B cell (primary cell): ENCODE measurements around the gene PAM. TPM values are rescaled to one million over a fixed set of nuclear protein-coding genes. Genes with fewer than 3 reads are reported as not detected.

Source experiments
- ATAC-seq: fragments of 200-7000 bp; cut with Tn5 transposase; one replicate; pipeline ENCODE4 v1.10.0; 2021; ENCODE audit warnings: low read depth, mild to moderate bottlenecking, moderate number of reproducible peaks, moderate library complexity
- CTCF ChIA-PET: fragments of 350-600 bp; sonication (Branson Sonifier 250); formaldehyde crosslinking; loops from one replicate; lab custom pipeline; 2021; ENCODE audit warnings: antibody characterized with exemption, inconsistent platforms; lab: Charles Lee
- POLR2A ChIA-PET: fragments of 350-600 bp; sonication (Branson Sonifier 250); formaldehyde crosslinking; loops from one replicate; lab custom pipeline; 2021; ENCODE audit warnings: antibody characterized with exemption; lab: Charles Lee
- DNase-seq: peaks from one replicate; pipeline ENCODE4 v3.0.0; 2013
- H2AFZ ChIP-seq: 2 replicates; pipeline ENCODE4 v1.6.1; 2012; ENCODE audit warnings: mild to moderate bottlenecking, low read depth, low read length; ENCODE audit not compliant: insufficient read depth, poor library complexity, severe bottlenecking
- H3K27ac ChIP-seq, 2 donors: 1 replicate in 1 of 2; 2 replicates in 1 of 2; pipeline ENCODE4 v1.5.1; 2012 to 2013; ENCODE audit warnings: low read length in 2 of 2, mild to moderate bottlenecking in 2 of 2, moderate library complexity in 1 of 2
- H3K27me3 ChIP-seq, 4 experiments: fragments of 200-600 bp in 1 of 4; sonication (generic) in 1 of 4; replicated peaks in 1 of 4; 1 replicate in 2 of 4; 2 replicates in 2 of 4; pipeline versions ENCODE4 v1.6.1 to v1.7.0; 2013 to 2016; ENCODE audit warnings: low read length in 3 of 4, mild to moderate bottlenecking in 2 of 4, mixed read lengths in 1 of 4, moderate library complexity in 1 of 4; ENCODE audit not compliant: insufficient read depth in 4 of 4, control insufficient read depth in 3 of 4; ENCODE audit errors: control extremely low read depth in 1 of 4
- H3K36me3 ChIP-seq, 2 experiments: replicated peaks in 1 of 2; 1 replicate in 1 of 2; 2 replicates in 1 of 2; pipeline versions ENCODE4 v1.6.1 to v1.7.1; 2013; ENCODE audit warnings: low read length in 1 of 2; ENCODE audit not compliant: insufficient read depth in 2 of 2, control insufficient read depth in 1 of 2; ENCODE audit errors: control extremely low read depth in 1 of 2, extremely low read depth in 1 of 2
- H3K4me1 ChIP-seq, 2 donors: fragments of 200-600 bp in 1 of 2; sonication (generic) in 1 of 2; 1 replicate in 1 of 2; 2 replicates in 1 of 2; pipeline versions ENCODE4 v1.5.1 to v1.6.1; 2013 to 2017; ENCODE audit warnings: low read length in 2 of 2; ENCODE audit not compliant: control insufficient read depth in 2 of 2, insufficient read depth in 2 of 2
- H3K4me2 ChIP-seq: replicated peaks from 2 replicates; pipeline ENCODE3; 2012; ENCODE audit warnings: mild to moderate bottlenecking, low read depth, low read length; ENCODE audit not compliant: poor library complexity, severe bottlenecking
- H3K4me3 ChIP-seq, 5 experiments: fragments of 200-600 bp in 1 of 5; sonication (generic) in 1 of 5; 1 replicate in 3 of 5; 2 replicates in 2 of 5; pipeline versions ENCODE4 v1.5.1 to v1.7.0; 2011 to 2016; ENCODE audit warnings: low read length in 4 of 5, mild to moderate bottlenecking in 4 of 5, low read depth in 2 of 5, control low read depth in 1 of 5, moderate library complexity in 1 of 5; ENCODE audit not compliant: insufficient read depth in 1 of 5; ENCODE audit errors: control extremely low read depth in 1 of 5, extremely low read depth in 1 of 5
- H3K79me2 ChIP-seq: fragments of 200-600 bp; sonication (generic); one replicate; pipeline ENCODE4 v1.6.0; 2016; ENCODE audit warnings: low read length; ENCODE audit not compliant: control insufficient read depth, insufficient read depth
- H3K9ac ChIP-seq: fragments of 200-600 bp; sonication (generic); 2 replicates; pipeline ENCODE4 v1.6.1; 2017; ENCODE audit warnings: mild to moderate bottlenecking, low read length, moderate library complexity
- H3K9me3 ChIP-seq, 3 donors: one replicate each; pipeline versions ENCODE4 v1.6.1 to v1.7.1; 2013; ENCODE audit warnings: low read length in 2 of 3; ENCODE audit not compliant: control insufficient read depth in 2 of 3, insufficient read depth in 1 of 3; ENCODE audit errors: control extremely low read depth in 1 of 3
- H4K20me1 ChIP-seq: 2 replicates; pipeline ENCODE4 v1.6.0; 2012; ENCODE audit warnings: mild to moderate bottlenecking, low read length; ENCODE audit not compliant: insufficient read depth, control insufficient read depth, poor library complexity, severe bottlenecking
- H3K27ac Mint-ChIP-seq: one replicate; pipeline ENCODE4 v1.8.0; 2021; ENCODE audit warnings: mixed read lengths
- H3K27me3 Mint-ChIP-seq: one replicate; pipeline ENCODE4 v1.8.0; 2021; ENCODE audit warnings: mixed read lengths
- H3K4me1 Mint-ChIP-seq: one replicate; pipeline ENCODE4 v1.8.0; 2021; ENCODE audit warnings: mixed read lengths
- H3K4me3 Mint-ChIP-seq: one replicate; pipeline ENCODE4 v1.8.0; 2021; ENCODE audit warnings: mixed read lengths
- H3K9me3 Mint-ChIP-seq: one replicate; pipeline ENCODE4 v1.8.0; 2022; ENCODE audit warnings: mixed read lengths; ENCODE audit not compliant: insufficient read depth
- EZH2 ChIP-seq: IDR thresholded peaks from 2 replicates; pipeline ENCODE4 v1.6.1; 2012; ENCODE audit warnings: borderline replicate concordance, low read depth, mild to moderate bottlenecking, moderate library complexity, low read length; ENCODE audit not compliant: insufficient read depth, poor library complexity, severe bottlenecking
- WGBS: methylation state at CpG from one replicate; pipeline ENCODE4 v1.1.5; 2013; ENCODE audit warnings: missing lambda C conversion rate; ENCODE audit not compliant: insufficient coverage; 5-methylcytosine and 5-hydroxymethylcytosine counted together
- intact Hi-C: fragments of 100-400 bp; cut with micrococcal nuclease; formaldehyde crosslinking; loops from one replicate; pipeline ENCODE4 v1.10.0; 2022
- polyA plus RNA-seq: library from polyadenylated mRNA; depleted of rRNA; stranded (reverse); fragments of >200 nt; gene quantifications from 2 replicates; pipeline ENCODE4 v1.2.3, GENCODE V29; 2012
- total RNA-seq, 2 donors: library from RNA; stranded (reverse); fragments of 120-200 nt in 1 of 2; gene quantifications; 1 replicate in 1 of 2; 2 replicates in 1 of 2; pipeline versions ENCODE4 v1.2.3 to v1.2.4, GENCODE V29; 2013 to 2022
- TF ChIP-seq, protein P1 (sequence below): fragments of 200-600 bp; IDR thresholded peaks from one replicate; pipeline ENCODE4 v1.8.0; 2022; ENCODE audit warnings: antibody characterized with exemption, mild to moderate bottlenecking

PAM gene
- total and polyA plus RNA-seq, 2 donors (not counting 1 experiment from before 2014, with no cell fraction given) = 1.00 to 34.8 TPM

DNA sequence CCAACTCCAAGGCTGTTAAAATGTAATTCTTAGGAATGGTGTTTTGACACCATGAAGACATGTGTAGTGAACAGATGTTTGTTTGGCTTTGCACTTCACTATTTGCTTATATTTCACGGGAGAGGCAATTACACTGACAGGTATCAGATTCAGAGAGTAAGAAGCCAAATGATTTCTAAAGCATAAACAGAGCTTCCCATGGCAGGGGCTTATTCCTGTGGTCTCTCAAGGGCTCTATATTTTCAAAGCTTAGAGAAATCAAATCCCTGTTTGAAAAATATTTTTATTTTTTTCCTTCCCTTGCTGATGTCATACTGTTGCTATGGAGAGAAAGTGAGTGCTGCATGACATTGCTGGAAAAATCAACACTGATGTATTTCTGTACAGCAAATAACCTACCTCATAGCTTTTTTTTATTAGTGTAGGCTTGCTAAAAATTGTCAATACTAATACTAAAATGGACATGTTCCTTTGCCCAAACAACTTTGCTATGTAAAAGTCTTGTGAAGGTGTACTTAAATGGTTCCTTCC lies 203.4 kb downstream of the PAM start:
- no peak overlapping the region for H3K9ac ChIP-seq
- no peak overlapping the region for H3K27ac ChIP-seq
- WGBS = 100% methylated on average over 1 of the region's 1 CpG
- TF ChIP-seq, protein P1, sequence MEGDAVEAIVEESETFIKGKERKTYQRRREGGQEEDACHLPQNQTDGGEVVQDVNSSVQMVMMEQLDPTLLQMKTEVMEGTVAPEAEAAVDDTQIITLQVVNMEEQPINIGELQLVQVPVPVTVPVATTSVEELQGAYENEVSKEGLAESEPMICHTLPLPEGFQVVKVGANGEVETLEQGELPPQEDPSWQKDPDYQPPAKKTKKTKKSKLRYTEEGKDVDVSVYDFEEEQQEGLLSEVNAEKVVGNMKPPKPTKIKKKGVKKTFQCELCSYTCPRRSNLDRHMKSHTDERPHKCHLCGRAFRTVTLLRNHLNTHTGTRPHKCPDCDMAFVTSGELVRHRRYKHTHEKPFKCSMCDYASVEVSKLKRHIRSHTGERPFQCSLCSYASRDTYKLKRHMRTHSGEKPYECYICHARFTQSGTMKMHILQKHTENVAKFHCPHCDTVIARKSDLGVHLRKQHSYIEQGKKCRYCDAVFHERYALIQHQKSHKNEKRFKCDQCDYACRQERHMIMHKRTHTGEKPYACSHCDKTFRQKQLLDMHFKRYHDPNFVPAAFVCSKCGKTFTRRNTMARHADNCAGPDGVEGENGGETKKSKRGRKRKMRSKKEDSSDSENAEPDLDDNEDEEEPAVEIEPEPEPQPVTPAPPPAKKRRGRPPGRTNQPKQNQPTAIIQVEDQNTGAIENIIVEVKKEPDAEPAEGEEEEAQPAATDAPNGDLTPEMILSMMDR = no peak
- no peak for TF ChIP-seq EZH2
- intact Hi-C loops = no loop called here
- ChIA-PET CTCF (no interaction called here), POLR2A (no interaction called here)
- no peak for DNase-seq
- no peak for ATAC-seq
- H3K4me3 ChIP-seq = no peak overlapping the region
- H3K36me3 ChIP-seq = no peaks in the 10 kb centered on the region
- H3K9me3 Mint-ChIP-seq = no peaks in the 10 kb centered on the region
- H3K79me2 ChIP-seq = no peaks in the 10 kb centered on the region
- no peaks in the 10 kb centered on the region for H3K27me3 ChIP-seq
- H3K4me1 ChIP-seq = no peaks in the 10 kb centered on the region
- H3K4me2 ChIP-seq = no peak overlapping the region
- no peak overlapping the region for H3K4me3 Mint-ChIP-seq
- H2AFZ ChIP-seq = no peak overlapping the region
- no peak overlapping the region for H3K27ac Mint-ChIP-seq
- H3K27me3 Mint-ChIP-seq = no peaks in the 10 kb centered on the region
- H3K4me1 Mint-ChIP-seq = no peaks in the 10 kb centered on the region
- no peaks in the 10 kb centered on the region for H4K20me1 ChIP-seq
- H3K9me3 ChIP-seq = no peaks in the 10 kb centered on the region

DNA sequence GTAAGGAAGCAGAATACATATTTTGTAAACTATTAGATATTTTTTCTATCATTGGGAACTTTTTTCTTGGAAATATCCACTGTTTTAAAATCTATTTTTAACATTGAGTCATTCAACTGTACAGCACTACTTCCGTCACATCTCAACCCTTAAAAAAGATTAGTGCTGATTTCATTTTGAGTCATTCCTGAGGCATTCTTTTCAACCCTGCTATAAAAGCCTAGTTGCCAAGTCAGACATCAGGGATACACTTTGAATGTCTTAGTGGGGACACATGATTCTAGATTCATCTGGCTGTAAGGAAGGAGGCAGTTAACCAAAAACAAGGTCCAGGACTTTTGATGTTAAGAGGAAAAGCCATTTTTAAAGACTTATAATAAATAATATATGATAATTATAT lies 203.9 kb downstream of the PAM start:
- Histone ChIP-seq H3K27ac (no peak overlapping the region), H3K4me1 (no peaks in the 10 kb centered on the region), H3K9me3 (no peaks in the 10 kb centered on the region), H3K36me3 (no peaks in the 10 kb centered on the region), H3K4me3 (no peak overlapping the region), H3K9ac (no peak overlapping the region), H3K4me2 (no peak overlapping the region), H3K79me2 (no peaks in the 10 kb centered on the region), H3K27me3 (no peaks in the 10 kb centered on the region), H4K20me1 (no peaks in the 10 kb centered on the region), H2AFZ (no peak overlapping the region)
- DNase-seq (no peak), ATAC-seq (no peak)
- intact Hi-C loops = no loop called here
- TF ChIP-seq, protein P1 = no peak
- TF ChIP-seq EZH2 = no peak
- Mint-ChIP-seq H3K4me1 (no peaks in the 10 kb centered on the region), H3K27ac (no peak overlapping the region), H3K27me3 (no peaks in the 10 kb centered on the region), H3K4me3 (no peak overlapping the region), H3K9me3 (no peaks in the 10 kb centered on the region)
- CTCF ChIA-PET = no interaction called here
- POLR2A ChIA-PET = no interaction called here
- no CpG with 5 or more reads among the region's 1 CpG for WGBS
